Muscle of back (tissue), 11 donors: Measurements from ENCODE around the gene VPS33B. TPM values are rescaled to one million over a fixed set of nuclear protein-coding genes. Genes with fewer than 3 reads are reported as not detected.
"Not testable (repeated sequence)": the region's sequence is repeated elsewhere in the genome, so short reads cannot be mapped to it uniquely, and the experiment has no call there.

Experiments
- DNase-seq, 3 donors: peaks; one replicate each; pipeline versions ENCODE4 v3.0.0 to v3.0.0-alpha.2; 2013
- polyA plus RNA-seq, 10 donors: library from polyadenylated mRNA; unstranded; fragments of 120-200 nt; gene quantifications; one replicate each; pipeline ENCODE4 v1.2.1, GENCODE V29; 2013; ENCODE audit not compliant: insufficient read length in 10 of 10

Gene VPS33B
- polyA plus RNA-seq, 10 donors: 7.5 to 15.5 (median 11.1) TPM

GRCh38 chr15:91032919-91033803 lies 10.8 kb upstream of the VPS33B start:
- DNase-seq: peak in 1 of 3 donors; percentile 21

GRCh38 chr15:91031796-91032195 lies 9.4 kb upstream of the VPS33B start:
- DNase-seq: no peak

- no peak for DNase-seq
Observed at GRCh38 chr15:91027677-91028076, 5.3 kb upstream of the VPS33B start.

- DNase-seq: no peak
Observed at GRCh38 chr15:91023720-91024119, 1.3 kb upstream of the VPS33B start.

GRCh38 chr15:91022832-91023129 lies 387 bp upstream of the VPS33B start:
- DNase-seq: no peak

- DNase-seq: peak in 1 of 3 donors; percentile 3
Observed at GRCh38 chr15:91021516-91022074, 799 bp downstream of the VPS33B start.

- no peak for DNase-seq
Observed at GRCh38 chr15:91018158-91018557, 4.2 kb downstream of the VPS33B start.

- no peak for DNase-seq
Observed at GRCh38 chr15:91017716-91018115, 4.7 kb downstream of the VPS33B start.

- DNase-seq: not testable (repeated sequence)
Observed at GRCh38 chr15:91013701-91014100, 8.7 kb downstream of the VPS33B start.

- no peak for DNase-seq
Observed at GRCh38 chr15:91007266-91007665, 15.1 kb downstream of the VPS33B start.

GRCh38 chr15:91001209-91001608 lies 21.2 kb downstream of the VPS33B start:
- DNase-seq: no peak

- DNase-seq: no peak
Observed at GRCh38 chr15:90998737-90999136, 23.7 kb downstream of the VPS33B start.

GRCh38 chr15:90994417-90995311 lies 27.7 kb downstream of the VPS33B start, which contains the start of gene PRC1:
Gene PRC1, minus strand, starts transcription at chr15:90994535. Its CDS starts 118 bp downstream, at chr15:90994417.
- DNase-seq: peak; percentile 97 to 99 (median 98)

GRCh38 chr15:90994059-90994416 lies 28.4 kb downstream of the VPS33B start:
- no peak for DNase-seq

GRCh38 chr15:90991587-90992285 lies 30.7 kb downstream of the VPS33B start:
- no peak for DNase-seq

- no peak for DNase-seq
Observed at GRCh38 chr15:90990446-90990845, 31.9 kb downstream of the VPS33B start.

- DNase-seq: no peak
Observed at GRCh38 chr15:90989040-90989768, 33.2 kb downstream of the VPS33B start.

- no peak for DNase-seq
Observed at GRCh38 chr15:90988296-90988695, 34.1 kb downstream of the VPS33B start.

GRCh38 chr15:90987561-90988141 lies 34.7 kb downstream of the VPS33B start:
- no peak for DNase-seq

- DNase-seq: no peak
Observed at GRCh38 chr15:90986790-90987507, 35.4 kb downstream of the VPS33B start.
